Upper lobe of left lung (tissue), 6 donors: Measurements from ENCODE around the gene MAGI2. TPM values are rescaled to one million over a fixed set of nuclear protein-coding genes. Genes with fewer than 3 reads are reported as not detected.

Experiments
- ATAC-seq, 2 donors: fragments of 200-7000 bp; cut with Tn5 transposase; one replicate each; pipeline ENCODE4 v1.9.1; 2022; ENCODE audit warnings: mild to moderate bottlenecking in 2 of 2, moderate library complexity in 2 of 2; ENCODE audit not compliant: low FRiP score in 2 of 2
- DNase-seq, 2 donors: peaks; one replicate each; pipeline ENCODE4 v3.0.0-alpha.2; 2019 to 2020
- H3K27ac ChIP-seq, 4 donors: fragments of 200-600 bp; sonication (generic); one replicate each; pipeline ENCODE4 v1.5.1; 2016 to 2019
- H3K27me3 ChIP-seq, 4 donors: fragments of 200-600 bp; sonication (generic); one replicate each; pipeline ENCODE4 v1.5.1; 2017 to 2019
- H3K36me3 ChIP-seq, 4 donors: fragments of 200-600 bp; sonication (generic); one replicate each; pipeline ENCODE4 v1.5.1; 2016 to 2019
- H3K4me1 ChIP-seq, 4 donors: fragments of 200-600 bp; sonication (generic); one replicate each; pipeline ENCODE4 v1.5.1; 2018 to 2019
- H3K4me3 ChIP-seq, 4 donors: fragments of 200-600 bp; sonication (generic); one replicate each; pipeline ENCODE4 v1.5.1; 2017 to 2019; ENCODE audit warnings: mild to moderate bottlenecking in 2 of 4, moderate library complexity in 1 of 4
- H3K9me3 ChIP-seq, 4 donors: fragments of 200-600 bp; sonication (generic); one replicate each; pipeline ENCODE4 v1.5.1; 2018 to 2019
- CTCF ChIP-seq, 6 experiments: fragments of 450-650 bp in 4 of 6; fragments of 200-600 bp in 2 of 6; sonication (generic) in 2 of 6; IDR thresholded peaks; one replicate each; pipeline ENCODE4 v1.5.1; 2016 to 2019; ENCODE audit warnings: antibody characterized with exemption in 6 of 6
- EP300 ChIP-seq, 4 donors: sonication (generic); formaldehyde crosslinking; IDR thresholded peaks; one replicate each; pipeline ENCODE4 v1.5.1; 2017; ENCODE audit warnings: antibody characterized with exemption in 4 of 4, control low read depth in 2 of 4
- POLR2A ChIP-seq, 4 donors: fragments of 450-650 bp; IDR thresholded peaks; one replicate each; pipeline ENCODE4 v1.5.1; 2016 to 2017; ENCODE audit warnings: antibody characterized with exemption in 4 of 4, mild to moderate bottlenecking in 2 of 4
- POLR2AphosphoS5 ChIP-seq, 2 donors: sonication (generic); formaldehyde crosslinking; IDR thresholded peaks; one replicate each; pipeline ENCODE4 v1.5.1; 2017; ENCODE audit warnings: antibody characterized with exemption in 2 of 2
- WGBS, 2 donors: methylation state at CpG; one replicate each; pipeline ENCODE4 v1.1.5; 2017 to 2018; 5-methylcytosine and 5-hydroxymethylcytosine counted together
- total RNA-seq, 6 donors: library from RNA; depleted of rRNA in 4 of 6; stranded (reverse); fragments of >200 nt in 4 of 6; gene quantifications; one replicate each; pipeline versions ENCODE4 v1.1.0 to v1.2.1, GENCODE V29; 2016 to 2021
- donor health status: DM: no; HTN: no; CAD: no; lungs with moderate emphysema.
- donor health status: DM: no; HTN: yes; CAD: no; lungs with severe emphysema.

MAGI2 gene
- total RNA-seq, 6 donors from 2014 or later, result 7.9 to 84.9 (median 11.8) TPM

GRCh38 chr7:78333530-78334425, 1119.7 kb downstream of the MAGI2 start:
- Histone ChIP-seq H3K27ac (no peak overlapping the region), H3K36me3 (no peaks in the 10 kb centered on the region), H3K4me3 (no peak overlapping the region), H3K4me1 (peaks cover 0 to 4% (median 0%) of the 10 kb centered on the region in 4 donors), H3K9me3 (no peaks in the 10 kb centered on the region), H3K27me3 (no peaks in the 10 kb centered on the region)
- DNase-seq, result peak; percentile 13 to 53
- WGBS, 2 donors, result 60 to 73% methylated on average over 8 of the region's 8 CpGs
- ATAC-seq, result peak; percentile 29 to 83
- no peak for TF ChIP-seq POLR2AphosphoS5 (IDR thresholded peaks at IDR 0.05)
- no peak for TF ChIP-seq EP300 (IDR thresholded peaks at IDR 0.05)
- TF ChIP-seq POLR2A (IDR thresholded peaks at IDR 0.05), result no peak
- no peak for TF ChIP-seq CTCF (IDR thresholded peaks at IDR 0.05)

DNA sequence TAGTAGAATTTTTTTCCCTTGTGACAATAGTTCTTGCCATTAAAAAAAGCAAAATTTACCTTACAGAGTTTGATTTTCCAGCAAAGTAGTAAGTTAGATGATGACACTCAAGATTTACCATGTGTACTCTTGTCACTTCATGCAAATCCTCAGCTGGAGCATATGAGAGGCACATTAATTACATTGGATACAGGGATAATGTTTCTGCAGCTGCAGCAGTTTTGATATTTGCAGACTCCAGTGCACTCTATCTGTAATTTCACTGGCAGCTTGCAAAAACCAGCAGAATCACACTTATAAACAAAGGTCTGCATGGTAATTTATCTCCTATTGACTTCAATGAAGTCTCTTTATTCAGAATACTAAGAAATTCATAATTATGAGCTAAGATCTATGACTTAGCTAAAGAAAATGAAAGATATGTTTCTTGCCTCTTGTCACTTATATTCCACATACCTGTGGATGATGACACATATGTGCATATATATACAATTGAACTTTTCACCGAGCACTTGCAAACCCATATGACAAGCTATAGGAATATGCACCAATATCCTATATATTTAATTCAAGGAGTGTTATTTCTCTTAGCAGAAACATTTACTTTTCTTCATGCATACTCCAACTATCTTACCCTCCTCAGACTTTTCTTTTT, 1124.3 kb downstream of the MAGI2 start:
- TF ChIP-seq CTCF (IDR thresholded peaks at IDR 0.05) (no peak), EP300 (IDR thresholded peaks at IDR 0.05) (no peak), POLR2AphosphoS5 (IDR thresholded peaks at IDR 0.05) (no peak)
- Histone ChIP-seq H3K9me3 (no peaks in the 10 kb centered on the region), H3K27me3 (no peaks in the 10 kb centered on the region), H3K4me3 (no peak overlapping the region), H3K36me3 (no peaks in the 10 kb centered on the region), H3K27ac (no peak overlapping the region), H3K4me1 (no peaks in the 10 kb centered on the region)
- DNase-seq (no peak), ATAC-seq (no peak)
- 0 to 49% methylated on average over 1 of the region's 1 CpG for WGBS, 2 donors

DNA sequence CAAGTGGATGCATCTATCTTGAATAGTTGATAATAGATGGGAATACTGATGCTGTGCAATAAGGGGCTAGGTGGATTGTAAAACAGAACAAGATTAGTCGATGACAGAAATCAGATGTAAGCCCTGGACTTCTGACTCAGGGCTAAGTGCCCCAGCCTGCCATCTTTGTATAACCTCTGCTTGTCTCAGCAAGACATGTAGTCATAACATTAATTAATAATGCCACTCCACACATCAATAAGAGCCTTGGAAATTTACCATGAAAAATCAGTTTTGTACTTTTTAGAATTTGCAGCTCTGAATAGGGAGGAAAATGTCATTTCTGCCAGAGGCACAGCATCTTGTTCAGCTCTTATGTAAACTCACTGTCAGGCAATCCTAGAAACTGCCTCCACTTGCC, 1125.7 kb downstream of the MAGI2 start:
- DNase-seq, result no peak
- Histone ChIP-seq H3K9me3 (no peaks in the 10 kb centered on the region), H3K27me3 (no peaks in the 10 kb centered on the region), H3K27ac (no peak overlapping the region), H3K4me1 (no peaks in the 10 kb centered on the region), H3K4me3 (no peak overlapping the region), H3K36me3 (no peaks in the 10 kb centered on the region)
- no peak for TF ChIP-seq POLR2AphosphoS5 (IDR thresholded peaks at IDR 0.05)
- no peak for TF ChIP-seq EP300 (IDR thresholded peaks at IDR 0.05)
- TF ChIP-seq CTCF (IDR thresholded peaks at IDR 0.05), result no peak
- no peak for TF ChIP-seq POLR2A (IDR thresholded peaks at IDR 0.05)
- WGBS, 2 donors, result 92 to 97% methylated on average over 1 of the region's 1 CpG
- ATAC-seq, result no peak

DNA sequence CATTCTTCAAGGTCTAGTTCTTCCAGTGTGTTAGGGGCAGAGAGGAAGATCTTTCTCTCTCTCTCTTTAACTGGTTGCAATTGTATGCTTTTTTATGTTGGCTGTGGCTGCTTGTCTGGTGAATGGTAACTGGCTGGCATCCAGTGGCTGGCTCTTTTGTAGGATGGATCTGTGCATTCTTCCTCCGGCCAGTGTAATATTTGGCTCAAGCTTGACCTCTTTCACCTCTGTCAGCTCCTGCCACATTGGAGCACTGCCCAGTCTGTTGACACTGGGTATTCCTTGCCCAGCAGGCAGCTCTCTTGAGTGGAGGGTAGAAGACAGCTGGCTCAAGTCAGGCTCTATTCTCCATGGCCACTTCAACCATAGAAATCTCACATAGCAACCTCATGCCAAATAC, 1126.6 kb downstream of the MAGI2 start:
- no peak overlapping the region for H3K27ac ChIP-seq
- peaks cover 0 to 4% (median 0%) of the 10 kb centered on the region in 4 donors for H3K9me3 ChIP-seq
- no peak for DNase-seq
- no peaks in the 10 kb centered on the region for H3K27me3 ChIP-seq
- no peaks in the 10 kb centered on the region for H3K4me1 ChIP-seq
- TF ChIP-seq EP300 (IDR thresholded peaks at IDR 0.05) (no peak), CTCF (IDR thresholded peaks at IDR 0.05) (no peak), POLR2A (IDR thresholded peaks at IDR 0.05) (no peak), POLR2AphosphoS5 (IDR thresholded peaks at IDR 0.05) (no peak)
- no peak for ATAC-seq
- WGBS, 2 donors, result 19 to 40% methylated on average over 1 of the region's 1 CpG
- no peaks in the 10 kb centered on the region for H3K36me3 ChIP-seq
- H3K4me3 ChIP-seq, result no peak overlapping the region
